ENCODE data around the gene BACE2. TPM values are rescaled to one million over a fixed set of nuclear protein-coding genes. Genes with fewer than 3 reads are reported as not detected.

BACE2 gene
- total and polyA plus RNA-seq, 2 donors (not counting 1 experiment from before 2014, with no cell fraction given) = 18.4 to 40.8 TPM

DNA sequence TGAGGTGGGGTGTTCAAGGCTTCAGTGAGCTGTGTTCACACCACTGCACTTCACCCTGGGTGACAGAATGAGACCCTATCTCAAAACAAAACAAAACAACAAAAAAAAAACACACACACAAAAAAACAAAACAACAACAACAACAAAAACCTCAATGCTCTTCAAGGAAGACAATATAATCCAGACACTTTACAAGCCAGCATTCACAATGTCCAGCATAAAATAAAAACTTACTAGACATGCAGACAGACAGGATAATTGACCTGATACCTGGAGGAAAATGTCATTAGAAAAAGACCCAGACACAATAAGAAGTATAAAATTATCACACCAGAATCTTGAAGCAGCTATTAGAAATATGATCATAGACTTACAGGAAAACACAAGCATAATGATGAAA is 39.0 kb upstream of the BACE2 start:
- Histone ChIP-seq H3K27ac (ENCODE audit: low read length in 2 of 2) (no peak overlapping the region), H3K9ac (ENCODE audit: low read length) (no peak overlapping the region), H3K9me3 (ENCODE audit: control extremely low read depth in 1 of 3, control insufficient read depth in 2 of 3, insufficient read depth in 1 of 3, low read length in 2 of 3) (peaks cover 0 to 5% (median 4%) of the 10 kb centered on the region in 3 donors), H3K4me2 (replicated peaks; ENCODE audit: low read depth, low read length, poor library complexity, severe bottlenecking) (no peak overlapping the region), H3K36me3 (replicated peaks in 1 of 2; ENCODE audit: control extremely low read depth in 1 of 2, control insufficient read depth in 1 of 2, extremely low read depth in 1 of 2, insufficient read depth in 2 of 2, low read length in 1 of 2) (no peaks in the 10 kb centered on the region), H3K27me3 (replicated peaks in 1 of 4; ENCODE audit: control extremely low read depth in 1 of 4, control insufficient read depth in 3 of 4, insufficient read depth in 4 of 4, low read length in 3 of 4) (peaks cover 0 to 11% (median 4%) of the 10 kb centered on the region in 4 experiments), H3K4me1 (ENCODE audit: control insufficient read depth in 2 of 2, insufficient read depth in 2 of 2, low read length in 2 of 2) (no peaks in the 10 kb centered on the region), H3K4me3 (ENCODE audit: control extremely low read depth in 1 of 5, extremely low read depth in 1 of 5, insufficient read depth in 1 of 5, low read depth in 2 of 5, low read length in 4 of 5) (no peak overlapping the region), H3K79me2 (ENCODE audit: control insufficient read depth, insufficient read depth, low read length) (no peaks in the 10 kb centered on the region), H2AFZ (ENCODE audit: insufficient read depth, low read depth, low read length, poor library complexity, severe bottlenecking) (no peak overlapping the region), H4K20me1 (ENCODE audit: control insufficient read depth, insufficient read depth, low read length, poor library complexity, severe bottlenecking) (no peaks in the 10 kb centered on the region)
- Mint-ChIP-seq H3K27ac (no peak overlapping the region), H3K9me3 (ENCODE audit: insufficient read depth) (no peaks in the 10 kb centered on the region), H3K4me3 (no peak overlapping the region), H3K4me1 (no peaks in the 10 kb centered on the region), H3K27me3 (peaks cover 22% of the 10 kb centered on the region)
- CTCF ChIA-PET = no interaction called here
- POLR2A ChIA-PET = no interaction called here
- no peak for DNase-seq
- TF ChIP-seq EZH2 (IDR thresholded peaks at IDR 0.05; ENCODE audit: borderline replicate concordance, insufficient read depth, low read depth, low read length, poor library complexity, severe bottlenecking) = no peak
- TF ChIP-seq, protein P1, sequence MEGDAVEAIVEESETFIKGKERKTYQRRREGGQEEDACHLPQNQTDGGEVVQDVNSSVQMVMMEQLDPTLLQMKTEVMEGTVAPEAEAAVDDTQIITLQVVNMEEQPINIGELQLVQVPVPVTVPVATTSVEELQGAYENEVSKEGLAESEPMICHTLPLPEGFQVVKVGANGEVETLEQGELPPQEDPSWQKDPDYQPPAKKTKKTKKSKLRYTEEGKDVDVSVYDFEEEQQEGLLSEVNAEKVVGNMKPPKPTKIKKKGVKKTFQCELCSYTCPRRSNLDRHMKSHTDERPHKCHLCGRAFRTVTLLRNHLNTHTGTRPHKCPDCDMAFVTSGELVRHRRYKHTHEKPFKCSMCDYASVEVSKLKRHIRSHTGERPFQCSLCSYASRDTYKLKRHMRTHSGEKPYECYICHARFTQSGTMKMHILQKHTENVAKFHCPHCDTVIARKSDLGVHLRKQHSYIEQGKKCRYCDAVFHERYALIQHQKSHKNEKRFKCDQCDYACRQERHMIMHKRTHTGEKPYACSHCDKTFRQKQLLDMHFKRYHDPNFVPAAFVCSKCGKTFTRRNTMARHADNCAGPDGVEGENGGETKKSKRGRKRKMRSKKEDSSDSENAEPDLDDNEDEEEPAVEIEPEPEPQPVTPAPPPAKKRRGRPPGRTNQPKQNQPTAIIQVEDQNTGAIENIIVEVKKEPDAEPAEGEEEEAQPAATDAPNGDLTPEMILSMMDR (IDR thresholded peaks at IDR 0.05) = no peak
- intact Hi-C loops (cut with micrococcal nuclease) = no loop called here
- ATAC-seq (ENCODE audit: low read depth) = no peak

DNA sequence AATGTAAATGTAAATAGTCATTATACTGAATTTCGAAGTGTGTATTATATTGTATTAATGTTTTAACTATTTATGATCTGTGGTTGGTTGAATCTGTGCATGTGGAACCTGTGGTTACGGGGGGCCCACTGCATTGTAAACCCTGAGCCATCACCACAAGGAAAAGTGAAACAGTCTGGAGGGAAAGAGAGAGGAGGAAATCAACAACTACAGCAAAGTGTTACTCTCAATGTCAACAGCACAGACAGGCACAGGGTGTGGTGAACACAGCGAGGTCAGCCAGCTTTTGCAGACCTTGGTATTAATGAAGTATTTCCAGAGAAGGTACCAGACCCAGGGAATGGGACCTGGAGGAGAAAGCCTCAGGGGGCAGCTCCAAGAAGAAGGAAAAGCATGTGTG is 37.1 kb upstream of the BACE2 start:
- Histone ChIP-seq H3K36me3 (replicated peaks in 1 of 2; ENCODE audit: control extremely low read depth in 1 of 2, control insufficient read depth in 1 of 2, extremely low read depth in 1 of 2, insufficient read depth in 2 of 2, low read length in 1 of 2) (no peaks in the 10 kb centered on the region), H4K20me1 (ENCODE audit: control insufficient read depth, insufficient read depth, low read length, poor library complexity, severe bottlenecking) (no peaks in the 10 kb centered on the region), H3K4me2 (replicated peaks; ENCODE audit: low read depth, low read length, poor library complexity, severe bottlenecking) (no peak overlapping the region), H3K27ac (ENCODE audit: low read length in 2 of 2) (no peak overlapping the region), H3K79me2 (ENCODE audit: control insufficient read depth, insufficient read depth, low read length) (no peaks in the 10 kb centered on the region), H3K27me3 (replicated peaks in 1 of 4; ENCODE audit: control extremely low read depth in 1 of 4, control insufficient read depth in 3 of 4, insufficient read depth in 4 of 4, low read length in 3 of 4) (peaks cover 0 to 11% (median 4%) of the 10 kb centered on the region in 4 experiments), H2AFZ (ENCODE audit: insufficient read depth, low read depth, low read length, poor library complexity, severe bottlenecking) (no peak overlapping the region), H3K9me3 (ENCODE audit: control extremely low read depth in 1 of 3, control insufficient read depth in 2 of 3, insufficient read depth in 1 of 3, low read length in 2 of 3) (peaks cover 0 to 5% (median 4%) of the 10 kb centered on the region in 3 donors), H3K4me3 (ENCODE audit: control extremely low read depth in 1 of 5, extremely low read depth in 1 of 5, insufficient read depth in 1 of 5, low read depth in 2 of 5, low read length in 4 of 5) (no peak overlapping the region), H3K9ac (ENCODE audit: low read length) (no peak overlapping the region), H3K4me1 (ENCODE audit: control insufficient read depth in 2 of 2, insufficient read depth in 2 of 2, low read length in 2 of 2) (no peaks in the 10 kb centered on the region)
- Mint-ChIP-seq H3K9me3 (ENCODE audit: insufficient read depth) (no peaks in the 10 kb centered on the region), H3K27ac (no peak overlapping the region), H3K4me1 (no peaks in the 10 kb centered on the region), H3K4me3 (no peak overlapping the region), H3K27me3 (peaks cover 32% of the 10 kb centered on the region)
- DNase-seq (no peak), ATAC-seq (ENCODE audit: low read depth) (no peak)
- no peak for TF ChIP-seq EZH2 (IDR thresholded peaks at IDR 0.05; ENCODE audit: borderline replicate concordance, insufficient read depth, low read depth, low read length, poor library complexity, severe bottlenecking)
- TF ChIP-seq, protein P1 (IDR thresholded peaks at IDR 0.05) = no peak
- CTCF ChIA-PET = no interaction called here
- intact Hi-C loops (cut with micrococcal nuclease) = loop anchor here (10.0 kb wide), 1 partner anchor 666 kb away; no protein-coding TSS in a partner anchor
- WGBS (ENCODE audit: insufficient coverage) = 25% methylated on average over 2 of the region's 3 CpGs
- POLR2A ChIA-PET = no interaction called here
